ENCODE results near the gene CST5.

The CST5 gene

DNA sequence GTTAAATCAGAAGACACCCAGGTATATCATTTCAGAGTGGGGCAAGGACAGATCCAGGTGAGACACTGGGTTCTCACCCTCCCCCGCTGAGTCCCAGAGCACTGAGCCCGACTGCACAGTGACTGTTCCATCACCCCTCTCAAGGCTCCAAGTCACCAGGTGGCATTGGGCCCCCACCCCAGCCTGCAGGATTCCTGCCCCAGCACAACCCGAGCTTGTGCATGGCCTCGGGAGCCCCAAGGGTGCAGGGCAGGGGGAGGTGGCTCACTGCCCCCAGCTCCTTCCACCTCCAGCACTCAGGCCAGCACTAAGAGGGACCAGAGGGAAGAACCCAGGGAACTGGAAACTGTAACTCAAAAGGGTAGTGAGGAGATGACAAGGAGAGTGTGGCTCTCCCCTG, 39.3 kb upstream of the CST5 start:
- TF ChIP-seq, protein P1, sequence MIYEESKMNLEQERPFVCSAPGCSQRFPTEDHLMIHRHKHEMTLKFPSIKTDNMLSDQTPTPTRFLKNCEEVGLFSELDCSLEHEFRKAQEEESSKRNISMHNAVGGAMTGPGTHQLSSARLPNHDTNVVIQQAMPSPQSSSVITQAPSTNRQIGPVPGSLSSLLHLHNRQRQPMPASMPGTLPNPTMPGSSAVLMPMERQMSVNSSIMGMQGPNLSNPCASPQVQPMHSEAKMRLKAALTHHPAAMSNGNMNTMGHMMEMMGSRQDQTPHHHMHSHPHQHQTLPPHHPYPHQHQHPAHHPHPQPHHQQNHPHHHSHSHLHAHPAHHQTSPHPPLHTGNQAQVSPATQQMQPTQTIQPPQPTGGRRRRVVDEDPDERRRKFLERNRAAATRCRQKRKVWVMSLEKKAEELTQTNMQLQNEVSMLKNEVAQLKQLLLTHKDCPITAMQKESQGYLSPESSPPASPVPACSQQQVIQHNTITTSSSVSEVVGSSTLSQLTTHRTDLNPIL (CRISPR knock-in tag; IDR thresholded peaks at IDR 0.05; ENCODE audit: low read depth), result no peak
- TF ChIP-seq, protein P2, sequence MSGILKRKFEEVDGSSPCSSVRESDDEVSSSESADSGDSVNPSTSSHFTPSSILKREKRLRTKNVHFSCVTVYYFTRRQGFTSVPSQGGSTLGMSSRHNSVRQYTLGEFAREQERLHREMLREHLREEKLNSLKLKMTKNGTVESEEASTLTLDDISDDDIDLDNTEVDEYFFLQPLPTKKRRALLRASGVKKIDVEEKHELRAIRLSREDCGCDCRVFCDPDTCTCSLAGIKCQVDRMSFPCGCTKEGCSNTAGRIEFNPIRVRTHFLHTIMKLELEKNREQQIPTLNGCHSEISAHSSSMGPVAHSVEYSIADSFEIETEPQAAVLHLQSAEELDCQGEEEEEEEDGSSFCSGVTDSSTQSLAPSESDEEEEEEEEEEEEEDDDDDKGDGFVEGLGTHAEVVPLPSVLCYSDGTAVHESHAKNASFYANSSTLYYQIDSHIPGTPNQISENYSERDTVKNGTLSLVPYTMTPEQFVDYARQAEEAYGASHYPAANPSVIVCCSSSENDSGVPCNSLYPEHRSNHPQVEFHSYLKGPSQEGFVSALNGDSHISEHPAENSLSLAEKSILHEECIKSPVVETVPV (CRISPR knock-in tag; IDR thresholded peaks at IDR 0.05), result no peak
- TF ChIP-seq ZC3H10 (CRISPR knock-in tag; IDR thresholded peaks at IDR 0.05) (no peak), CSDC2 (CRISPR knock-in tag; IDR thresholded peaks at IDR 0.05) (no peak), ARNTL (CRISPR knock-in tag; IDR thresholded peaks at IDR 0.05; ENCODE audit: borderline replicate concordance, low read depth) (no peak), ZNF70 (CRISPR knock-in tag; IDR thresholded peaks at IDR 0.05) (no peak), GLIS3 (CRISPR knock-in tag; IDR thresholded peaks at IDR 0.05) (no peak), TCF4 (CRISPR knock-in tag; IDR thresholded peaks at IDR 0.05; ENCODE audit: borderline replicate concordance) (no peak), SNAI2 (CRISPR knock-in tag; IDR thresholded peaks at IDR 0.05) (no peak), ZFP30 (CRISPR knock-in tag; IDR thresholded peaks at IDR 0.05) (no peak), TOX (CRISPR knock-in tag; IDR thresholded peaks at IDR 0.05; ENCODE audit: borderline replicate concordance) (no peak), ISL1 (CRISPR knock-in tag; IDR thresholded peaks at IDR 0.05) (no peak)
- TF ChIP-seq, protein P3, sequence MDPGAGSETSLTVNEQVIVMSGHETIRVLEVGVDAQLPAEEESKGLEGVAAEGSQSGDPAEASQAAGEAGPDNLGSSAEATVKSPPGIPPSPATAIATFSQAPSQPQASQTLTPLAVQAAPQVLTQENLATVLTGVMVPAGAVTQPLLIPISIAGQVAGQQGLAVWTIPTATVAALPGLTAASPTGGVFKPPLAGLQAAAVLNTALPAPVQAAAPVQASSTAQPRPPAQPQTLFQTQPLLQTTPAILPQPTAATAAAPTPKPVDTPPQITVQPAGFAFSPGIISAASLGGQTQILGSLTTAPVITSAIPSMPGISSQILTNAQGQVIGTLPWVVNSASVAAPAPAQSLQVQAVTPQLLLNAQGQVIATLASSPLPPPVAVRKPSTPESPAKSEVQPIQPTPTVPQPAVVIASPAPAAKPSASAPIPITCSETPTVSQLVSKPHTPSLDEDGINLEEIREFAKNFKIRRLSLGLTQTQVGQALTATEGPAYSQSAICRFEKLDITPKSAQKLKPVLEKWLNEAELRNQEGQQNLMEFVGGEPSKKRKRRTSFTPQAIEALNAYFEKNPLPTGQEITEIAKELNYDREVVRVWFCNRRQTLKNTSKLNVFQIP (CRISPR knock-in tag; IDR thresholded peaks at IDR 0.05; ENCODE audit: borderline replicate concordance, low read depth), result no peak
- no peak for ATAC-seq

DNA sequence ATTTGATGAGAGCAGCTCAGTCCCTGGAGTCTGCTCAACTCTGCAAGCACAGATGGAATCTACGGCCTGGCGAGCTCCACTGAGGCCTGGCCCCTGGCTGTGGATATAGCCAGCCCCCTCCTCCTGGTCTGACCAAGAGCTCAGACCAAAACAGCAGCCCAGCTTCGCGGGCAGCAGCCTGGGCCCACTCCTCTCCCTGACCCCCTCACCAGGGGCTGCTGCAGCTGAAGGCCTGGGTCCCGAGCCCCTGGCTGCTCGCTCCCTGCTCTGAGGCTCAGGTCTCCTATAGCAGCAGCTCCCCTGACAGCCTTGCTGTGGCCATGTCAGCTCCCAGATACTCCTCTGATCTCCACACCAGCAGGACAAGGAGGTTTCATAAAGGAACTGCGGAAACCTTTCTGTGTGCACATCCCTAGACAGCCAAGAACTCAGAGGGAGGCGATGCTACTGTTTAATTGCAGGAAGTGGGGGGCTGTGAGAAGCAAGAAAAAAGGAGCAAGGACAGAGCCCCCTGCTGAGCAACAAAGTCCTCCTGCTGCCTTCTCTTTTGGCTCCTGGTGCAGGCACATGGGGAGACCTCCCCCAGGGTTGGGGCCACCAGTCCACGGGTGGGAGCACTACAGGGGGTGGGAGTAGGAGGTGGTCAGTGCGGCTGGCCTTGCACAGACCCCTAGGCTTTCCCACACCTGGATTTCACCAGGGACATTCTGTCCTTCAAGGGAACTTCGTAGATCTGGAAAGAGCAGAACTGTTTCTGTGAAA, 38.7 kb upstream of the CST5 start:
- no peak for TF ChIP-seq ZNF70 (CRISPR knock-in tag; IDR thresholded peaks at IDR 0.05)
- TF ChIP-seq ISL1 (CRISPR knock-in tag; IDR thresholded peaks at IDR 0.05), result no peak
- no peak for TF ChIP-seq BACH2 (CRISPR knock-in tag; IDR thresholded peaks at IDR 0.05; ENCODE audit: borderline replicate concordance)
- TF ChIP-seq, protein P4, sequence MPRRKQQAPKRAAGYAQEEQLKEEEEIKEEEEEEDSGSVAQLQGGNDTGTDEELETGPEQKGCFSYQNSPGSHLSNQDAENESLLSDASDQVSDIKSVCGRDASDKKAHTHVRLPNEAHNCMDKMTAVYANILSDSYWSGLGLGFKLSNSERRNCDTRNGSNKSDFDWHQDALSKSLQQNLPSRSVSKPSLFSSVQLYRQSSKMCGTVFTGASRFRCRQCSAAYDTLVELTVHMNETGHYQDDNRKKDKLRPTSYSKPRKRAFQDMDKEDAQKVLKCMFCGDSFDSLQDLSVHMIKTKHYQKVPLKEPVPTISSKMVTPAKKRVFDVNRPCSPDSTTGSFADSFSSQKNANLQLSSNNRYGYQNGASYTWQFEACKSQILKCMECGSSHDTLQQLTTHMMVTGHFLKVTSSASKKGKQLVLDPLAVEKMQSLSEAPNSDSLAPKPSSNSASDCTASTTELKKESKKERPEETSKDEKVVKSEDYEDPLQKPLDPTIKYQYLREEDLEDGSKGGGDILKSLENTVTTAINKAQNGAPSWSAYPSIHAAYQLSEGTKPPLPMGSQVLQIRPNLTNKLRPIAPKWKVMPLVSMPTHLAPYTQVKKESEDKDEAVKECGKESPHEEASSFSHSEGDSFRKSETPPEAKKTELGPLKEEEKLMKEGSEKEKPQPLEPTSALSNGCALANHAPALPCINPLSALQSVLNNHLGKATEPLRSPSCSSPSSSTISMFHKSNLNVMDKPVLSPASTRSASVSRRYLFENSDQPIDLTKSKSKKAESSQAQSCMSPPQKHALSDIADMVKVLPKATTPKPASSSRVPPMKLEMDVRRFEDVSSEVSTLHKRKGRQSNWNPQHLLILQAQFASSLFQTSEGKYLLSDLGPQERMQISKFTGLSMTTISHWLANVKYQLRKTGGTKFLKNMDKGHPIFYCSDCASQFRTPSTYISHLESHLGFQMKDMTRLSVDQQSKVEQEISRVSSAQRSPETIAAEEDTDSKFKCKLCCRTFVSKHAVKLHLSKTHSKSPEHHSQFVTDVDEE (CRISPR knock-in tag; IDR thresholded peaks at IDR 0.05), result no peak
- TF ChIP-seq, protein P1 (CRISPR knock-in tag; IDR thresholded peaks at IDR 0.05; ENCODE audit: low read depth), result no peak
- no peak for TF ChIP-seq ZNF565 (CRISPR knock-in tag; conservative IDR thresholded peaks at IDR 0.05; ENCODE audit: low read depth)
- TF ChIP-seq ARNTL (CRISPR knock-in tag; IDR thresholded peaks at IDR 0.05; ENCODE audit: borderline replicate concordance, low read depth), result no peak
- TF ChIP-seq OSR1 (CRISPR knock-in tag; IDR thresholded peaks at IDR 0.05), result no peak
- TF ChIP-seq ZNF8 (CRISPR knock-in tag; IDR thresholded peaks at IDR 0.05), result no peak
- no peak for TF ChIP-seq TCF4 (CRISPR knock-in tag; IDR thresholded peaks at IDR 0.05; ENCODE audit: borderline replicate concordance)
- TF ChIP-seq ZFP3 (CRISPR knock-in tag; IDR thresholded peaks at IDR 0.05), result no peak
- TF ChIP-seq ESRRG (CRISPR knock-in tag; IDR thresholded peaks at IDR 0.05), result no peak
- ATAC-seq, result no peak

DNA sequence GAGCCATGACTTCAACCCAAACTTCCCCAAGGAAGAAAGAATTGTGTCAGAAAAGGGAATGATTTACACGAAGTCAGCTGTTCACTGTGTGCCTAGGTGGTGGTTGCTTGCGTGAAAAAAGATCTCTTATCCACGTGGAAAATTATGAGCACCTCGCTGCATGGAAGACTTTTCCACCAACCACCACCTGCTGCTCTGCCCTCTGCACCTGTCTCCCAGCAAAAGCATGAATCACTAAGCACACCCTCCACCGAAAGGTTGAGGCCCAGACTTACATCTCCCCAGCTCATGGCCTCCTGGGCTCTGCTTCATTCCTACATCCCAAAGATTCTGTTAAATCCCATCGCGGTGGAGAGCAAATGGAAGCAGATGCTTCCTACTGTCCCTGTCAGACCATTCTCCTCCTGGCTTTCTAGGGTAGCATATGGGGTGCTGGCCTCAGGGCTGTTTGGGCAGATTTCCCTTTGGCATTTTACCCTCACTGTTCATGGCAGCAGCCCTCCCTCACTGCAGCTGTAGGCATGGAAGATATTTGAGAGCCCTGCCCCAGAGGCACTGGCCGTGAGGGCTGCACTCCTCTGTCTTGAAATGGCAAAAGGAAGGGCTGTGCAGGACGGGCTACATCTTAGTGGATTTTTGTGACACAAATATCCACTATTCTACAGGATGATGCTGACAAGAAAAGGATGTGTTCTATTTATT, 37.6 kb upstream of the CST5 start:
- ATAC-seq, result no peak
- no peak for TF ChIP-seq ZC3H10 (CRISPR knock-in tag; IDR thresholded peaks at IDR 0.05)
- no peak for TF ChIP-seq TCF4 (CRISPR knock-in tag; IDR thresholded peaks at IDR 0.05; ENCODE audit: borderline replicate concordance)
- TF ChIP-seq, protein P5, sequence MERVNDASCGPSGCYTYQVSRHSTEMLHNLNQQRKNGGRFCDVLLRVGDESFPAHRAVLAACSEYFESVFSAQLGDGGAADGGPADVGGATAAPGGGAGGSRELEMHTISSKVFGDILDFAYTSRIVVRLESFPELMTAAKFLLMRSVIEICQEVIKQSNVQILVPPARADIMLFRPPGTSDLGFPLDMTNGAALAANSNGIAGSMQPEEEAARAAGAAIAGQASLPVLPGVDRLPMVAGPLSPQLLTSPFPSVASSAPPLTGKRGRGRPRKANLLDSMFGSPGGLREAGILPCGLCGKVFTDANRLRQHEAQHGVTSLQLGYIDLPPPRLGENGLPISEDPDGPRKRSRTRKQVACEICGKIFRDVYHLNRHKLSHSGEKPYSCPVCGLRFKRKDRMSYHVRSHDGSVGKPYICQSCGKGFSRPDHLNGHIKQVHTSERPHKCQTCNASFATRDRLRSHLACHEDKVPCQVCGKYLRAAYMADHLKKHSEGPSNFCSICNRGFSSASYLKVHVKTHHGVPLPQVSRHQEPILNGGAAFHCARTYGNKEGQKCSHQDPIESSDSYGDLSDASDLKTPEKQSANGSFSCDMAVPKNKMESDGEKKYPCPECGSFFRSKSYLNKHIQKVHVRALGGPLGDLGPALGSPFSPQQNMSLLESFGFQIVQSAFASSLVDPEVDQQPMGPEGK (CRISPR knock-in tag; IDR thresholded peaks at IDR 0.05; ENCODE audit: borderline replicate concordance), result no peak
- no peak for TF ChIP-seq ZNF70 (CRISPR knock-in tag; IDR thresholded peaks at IDR 0.05)
- TF ChIP-seq SNAI2 (CRISPR knock-in tag; IDR thresholded peaks at IDR 0.05), result no peak
- TF ChIP-seq ESRRG (CRISPR knock-in tag; IDR thresholded peaks at IDR 0.05), result no peak
- TF ChIP-seq, protein P3 (CRISPR knock-in tag; IDR thresholded peaks at IDR 0.05; ENCODE audit: borderline replicate concordance, low read depth), result no peak
- TF ChIP-seq, protein P2 (CRISPR knock-in tag; IDR thresholded peaks at IDR 0.05), result no peak
- TF ChIP-seq ISL1 (CRISPR knock-in tag; IDR thresholded peaks at IDR 0.05), result no peak
- no peak for TF ChIP-seq ZFP3 (CRISPR knock-in tag; IDR thresholded peaks at IDR 0.05)
- TF ChIP-seq TOX (CRISPR knock-in tag; IDR thresholded peaks at IDR 0.05; ENCODE audit: borderline replicate concordance), result no peak

All from SK-N-SH treated with all-trans-retinoic acid at 6 μM for 48 hours (cell line).